NCI-H2029 (cell line): ENCODE measurements around the gene UCHL5.
A peak's percentile ranks its signal among the peaks of the same experiment; 100 is the strongest.

Experiments used
- DNase-seq: peaks from one replicate; lab custom pipeline; 2025; lab: John Stamatoyannopoulos, UW

Gene UCHL5, protein sequence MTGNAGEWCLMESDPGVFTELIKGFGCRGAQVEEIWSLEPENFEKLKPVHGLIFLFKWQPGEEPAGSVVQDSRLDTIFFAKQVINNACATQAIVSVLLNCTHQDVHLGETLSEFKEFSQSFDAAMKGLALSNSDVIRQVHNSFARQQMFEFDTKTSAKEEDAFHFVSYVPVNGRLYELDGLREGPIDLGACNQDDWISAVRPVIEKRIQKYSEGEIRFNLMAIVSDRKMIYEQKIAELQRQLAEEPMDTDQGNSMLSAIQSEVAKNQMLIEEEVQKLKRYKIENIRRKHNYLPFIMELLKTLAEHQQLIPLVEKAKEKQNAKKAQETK

DNA sequence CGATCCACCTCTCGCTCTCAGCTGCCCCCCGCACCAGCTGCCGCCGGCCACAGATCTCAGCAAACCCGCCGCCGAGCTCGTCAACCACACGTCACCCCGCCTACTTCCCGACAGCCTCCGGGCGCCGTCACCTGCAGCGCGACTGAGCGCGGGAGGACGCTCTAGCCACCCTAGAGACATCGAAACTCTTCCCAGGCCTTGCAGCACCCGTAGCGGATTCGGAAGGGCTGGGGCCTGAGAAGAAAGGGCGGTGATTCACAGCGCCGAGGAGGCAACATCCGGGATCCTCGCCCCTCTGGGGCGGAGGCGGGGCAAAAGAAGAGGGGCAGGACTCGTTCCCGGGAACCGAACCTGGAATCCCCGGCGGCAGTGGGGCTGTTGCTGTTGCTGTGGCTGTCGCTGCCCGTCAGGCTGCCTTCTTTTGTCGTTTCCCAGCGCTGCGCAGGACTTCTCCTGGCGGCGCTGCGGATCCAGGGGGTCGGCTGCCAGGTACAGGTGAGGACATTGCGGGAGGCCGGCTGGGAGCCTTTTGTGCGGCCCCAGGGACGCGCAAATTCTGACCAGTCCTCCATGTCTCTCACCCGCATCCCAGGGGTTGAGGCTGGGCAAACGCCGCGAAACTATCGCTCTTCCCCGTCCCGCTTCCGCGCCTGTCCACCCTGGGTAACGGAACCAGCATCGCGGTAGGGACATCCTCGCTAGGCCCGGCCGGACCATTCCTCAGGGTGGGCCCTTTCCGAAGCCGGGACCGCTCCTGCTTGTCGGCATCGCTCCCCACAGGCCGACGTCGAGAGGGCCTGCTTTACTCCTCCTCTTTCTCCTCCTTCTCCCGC lies at the start of gene UCHL5, which contains the start of gene RO60:
TSS of gene UCHL5 (minus strand) at position 79 of the 833 bp plus-strand sequence. CDS start 100 bp downstream, outside the sequence.
TSS of gene RO60 (plus strand) at position 331 of the 833 bp plus-strand sequence. CDS start 9,443 bp downstream, outside the sequence.
- peak; percentile 96 for DNase-seq

DNA sequence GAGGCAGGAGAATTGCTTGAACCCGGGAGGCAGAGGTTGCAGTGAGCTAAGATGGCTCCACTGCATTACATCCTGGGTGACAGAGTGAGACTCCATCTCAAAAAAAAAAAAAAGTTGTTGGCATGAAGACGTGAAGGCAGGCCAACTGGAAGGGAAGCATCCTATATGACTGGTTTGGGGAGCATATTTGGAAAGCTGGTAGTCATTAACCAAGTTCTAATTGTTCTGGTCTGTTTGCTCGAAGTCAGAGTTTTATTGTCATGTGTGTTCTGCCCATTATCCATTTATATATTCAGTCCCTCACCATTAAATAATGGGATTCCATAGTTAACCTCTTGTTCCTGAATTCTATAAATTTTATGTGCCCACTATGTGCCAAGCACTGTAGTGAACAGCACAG lies 49.3 kb upstream of the UCHL5 start:
- DNase-seq = no peak

DNA sequence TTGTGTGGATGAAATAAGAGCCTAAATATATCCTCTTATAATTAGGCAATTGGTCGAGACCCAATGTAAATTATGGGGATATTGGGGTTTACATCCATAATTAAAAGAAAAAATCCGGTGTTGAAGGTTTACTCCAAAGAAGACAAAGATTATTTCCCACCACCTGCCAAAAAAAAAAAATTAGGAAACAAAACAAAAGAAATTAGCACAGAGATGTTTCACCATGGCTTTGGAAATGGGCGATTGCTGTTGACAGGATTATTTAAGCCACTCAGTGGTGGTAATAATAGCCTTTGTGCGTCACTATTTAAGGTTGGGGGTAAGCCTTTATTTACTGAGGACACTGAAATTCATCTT lies 46.6 kb upstream of the UCHL5 start:
- no peak for DNase-seq

DNA sequence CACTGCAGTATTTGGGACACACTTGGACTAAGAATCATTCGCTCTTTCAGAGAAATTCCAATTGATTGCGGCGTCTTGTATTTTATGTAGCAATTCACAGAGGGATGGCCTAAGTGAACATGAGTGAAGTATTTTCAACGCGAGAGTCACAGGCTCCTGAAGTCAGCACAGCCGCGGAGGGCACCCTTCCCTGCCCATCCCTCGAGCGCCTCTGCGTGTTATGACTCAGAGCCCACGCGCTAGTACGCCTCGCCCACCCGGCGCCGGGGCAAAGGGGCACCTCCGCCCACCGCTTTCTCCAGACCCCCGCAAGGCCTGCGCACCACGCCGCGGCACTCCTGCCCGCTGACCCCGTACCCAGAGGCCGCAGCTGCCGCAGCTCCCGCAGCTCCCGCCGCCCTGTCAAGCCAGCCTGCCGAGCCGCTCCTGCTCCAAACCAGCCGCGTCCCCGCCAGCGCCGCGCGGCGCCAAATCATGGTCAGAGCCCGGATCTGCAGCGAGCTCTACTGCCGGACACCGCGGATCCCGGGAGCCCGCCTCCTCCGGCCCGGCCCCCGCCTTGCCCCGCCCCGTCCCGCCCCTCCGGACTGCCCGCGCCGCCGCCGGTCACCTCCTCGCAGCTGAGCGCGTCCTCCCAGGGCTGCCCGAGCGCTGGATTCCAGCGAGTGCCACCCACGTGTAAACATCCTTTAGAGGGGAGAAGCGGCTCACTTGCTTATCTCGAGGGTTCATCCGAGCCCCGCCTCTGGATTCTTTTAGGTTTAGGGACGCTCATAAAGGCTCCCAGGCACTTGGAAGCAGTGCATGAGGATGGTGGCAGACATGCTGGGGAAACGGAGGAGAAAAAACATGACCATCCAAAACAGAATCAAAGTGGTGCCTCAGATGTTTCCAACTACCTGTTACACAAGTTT lies 46.0 kb upstream of the UCHL5 start, which contains the start of gene GLRX2:
TSS of gene GLRX2 (minus strand) at position 508 of the 914 bp plus-strand sequence. CDS start at position 476, 32 bp downstream.
- peak; percentile 65 for DNase-seq

DNA sequence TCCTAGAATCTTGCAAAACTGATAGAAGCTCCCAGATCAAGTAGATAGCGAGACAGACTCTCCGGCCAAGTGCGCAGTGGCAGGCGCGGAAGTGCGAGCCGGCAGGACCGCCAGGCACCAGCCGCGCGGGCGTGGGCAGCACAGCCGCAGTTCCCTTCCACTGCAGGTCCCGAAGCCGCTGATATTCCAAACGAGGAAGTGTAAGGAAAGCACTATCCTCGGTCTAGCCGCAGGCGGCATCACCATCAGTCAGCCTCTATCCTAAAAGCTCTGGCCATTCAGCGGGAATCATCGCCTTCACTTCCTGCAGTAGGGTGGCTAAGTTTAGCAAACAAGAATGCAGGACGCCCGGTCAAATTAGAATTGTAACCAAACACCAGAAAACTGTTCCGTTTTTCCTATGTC lies 45.3 kb upstream of the UCHL5 start:
- peak; percentile 9 for DNase-seq

DNA sequence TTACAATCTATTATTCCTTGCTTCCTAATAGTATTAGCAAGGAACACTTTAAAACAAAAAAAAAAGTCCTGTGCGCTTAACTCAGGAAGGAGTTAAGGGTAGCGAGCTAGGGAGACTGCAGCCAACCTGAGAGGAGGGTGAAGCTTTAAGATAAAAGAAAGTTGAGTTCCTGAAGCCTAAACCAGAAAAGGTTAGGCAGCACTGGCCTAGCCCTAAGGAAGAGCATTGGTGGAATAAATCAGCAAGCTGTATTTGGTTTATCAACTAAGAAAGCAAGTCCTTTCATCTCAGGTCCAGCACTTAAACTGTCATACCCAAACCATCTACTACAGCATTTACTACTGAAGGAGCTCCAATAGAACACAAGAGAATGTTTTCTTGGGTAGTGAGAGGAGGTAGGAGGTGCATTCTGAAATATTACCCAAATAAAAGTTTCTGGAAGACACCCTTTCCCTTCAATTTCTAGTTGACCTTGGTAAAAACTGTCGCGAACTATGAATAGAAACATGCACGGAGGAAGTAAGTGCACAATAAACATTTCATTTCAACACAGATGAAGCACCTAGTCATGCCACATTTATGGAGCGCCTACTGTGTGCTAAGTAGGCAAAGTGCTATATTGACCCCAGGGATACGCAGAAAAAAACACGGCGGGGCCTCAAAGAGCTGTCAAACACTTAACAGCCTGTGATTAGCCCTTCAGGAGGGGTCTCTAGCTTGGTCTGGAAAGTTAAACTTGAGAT lies 44.8 kb upstream of the UCHL5 start:
- no peak for DNase-seq

DNA sequence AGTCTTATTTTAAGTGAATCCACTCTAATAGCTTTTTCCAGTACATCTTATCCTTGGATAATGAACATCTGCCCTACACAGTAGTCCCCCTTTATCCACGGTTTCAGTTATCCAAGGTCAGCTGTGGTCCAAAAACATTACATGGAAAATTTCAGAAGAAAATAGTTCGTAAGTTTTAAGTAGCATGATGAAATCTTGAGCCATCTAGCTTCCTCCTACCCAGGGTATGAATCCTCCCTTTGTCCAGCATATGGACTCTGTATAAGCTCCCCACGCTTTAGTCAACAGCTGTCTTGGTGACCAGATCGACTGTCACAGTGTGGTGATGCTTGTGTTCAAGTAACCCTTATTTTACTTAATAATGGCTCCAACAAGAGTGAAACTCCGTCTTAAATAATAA lies 43.5 kb upstream of the UCHL5 start:
- no peak for DNase-seq

DNA sequence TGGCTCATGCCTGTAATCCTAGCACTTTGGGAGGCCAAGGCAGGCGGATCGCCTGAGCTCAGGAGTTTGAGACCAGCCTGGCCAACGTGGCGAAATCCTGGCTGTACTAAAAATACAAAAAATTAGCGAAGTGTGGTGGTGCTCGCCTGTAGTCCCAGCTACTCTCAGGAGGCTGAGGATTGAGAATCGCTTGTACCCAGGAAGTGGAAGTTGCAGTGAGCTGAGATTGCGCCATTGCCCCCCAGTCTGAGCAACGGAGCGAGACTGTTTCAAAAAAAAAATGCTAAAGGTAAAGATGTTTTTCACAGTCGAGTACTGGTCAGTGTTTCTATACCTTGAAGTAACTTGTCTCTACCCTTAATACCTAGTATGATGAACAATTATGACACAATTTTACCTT lies 35.0 kb upstream of the UCHL5 start:
- no peak for DNase-seq

DNA sequence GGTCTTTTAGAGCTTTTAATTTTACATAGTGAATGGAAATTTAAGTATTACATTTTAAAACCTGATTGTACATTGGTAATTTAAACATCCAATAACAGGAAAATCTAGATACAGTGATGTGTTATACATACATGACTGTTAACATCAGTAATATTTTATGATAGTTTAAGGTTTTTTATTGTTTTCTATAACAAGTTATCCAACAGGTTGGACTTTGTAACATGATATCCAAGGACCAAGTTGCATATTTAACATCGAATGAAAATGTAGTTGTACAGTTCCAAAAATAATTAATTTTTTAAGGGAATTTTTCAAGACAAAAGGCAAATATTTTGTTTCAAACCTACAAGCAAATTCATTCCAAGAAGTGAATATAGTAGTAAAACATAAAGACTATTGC lies 31.7 kb upstream of the UCHL5 start:
- DNase-seq = no peak

DNA sequence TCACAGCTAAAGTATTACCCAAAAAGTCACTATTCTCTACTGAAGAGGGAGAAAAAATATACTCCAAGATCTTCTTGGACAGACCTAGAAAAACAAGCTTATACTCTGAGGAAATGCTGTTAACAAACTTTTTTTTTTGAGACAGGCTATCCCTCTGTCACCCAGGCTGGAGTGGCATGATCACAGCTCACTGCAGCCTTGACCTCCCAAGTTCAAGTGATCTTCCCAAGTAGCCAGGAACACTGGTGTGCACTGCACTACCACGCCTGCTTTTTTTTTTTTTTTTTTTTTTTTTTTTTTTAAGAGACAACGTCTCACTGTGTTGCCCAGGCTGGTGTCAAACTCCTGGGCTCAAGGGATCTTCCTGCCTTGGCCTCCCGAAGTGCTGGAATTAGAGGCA lies 28.7 kb upstream of the UCHL5 start:
- no peak for DNase-seq

DNA sequence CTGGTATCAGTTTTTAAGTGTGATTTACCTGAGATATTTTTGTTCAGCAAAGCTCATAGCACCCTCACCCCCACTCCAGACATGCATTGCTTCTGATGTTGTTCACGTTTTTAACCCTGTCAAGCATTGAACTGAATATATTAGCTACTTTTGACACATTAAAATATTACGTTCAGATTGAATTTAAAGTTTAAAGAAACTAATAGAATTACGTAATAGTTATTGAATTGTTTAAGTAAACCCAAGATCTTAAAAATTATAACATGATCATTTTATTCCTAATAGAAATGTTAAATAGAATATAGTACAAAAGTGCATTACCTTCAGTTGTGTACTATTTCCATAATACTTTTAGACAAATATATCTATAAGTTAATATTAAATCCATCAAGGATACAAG lies 27.2 kb upstream of the UCHL5 start:
- DNase-seq = no peak

DNA sequence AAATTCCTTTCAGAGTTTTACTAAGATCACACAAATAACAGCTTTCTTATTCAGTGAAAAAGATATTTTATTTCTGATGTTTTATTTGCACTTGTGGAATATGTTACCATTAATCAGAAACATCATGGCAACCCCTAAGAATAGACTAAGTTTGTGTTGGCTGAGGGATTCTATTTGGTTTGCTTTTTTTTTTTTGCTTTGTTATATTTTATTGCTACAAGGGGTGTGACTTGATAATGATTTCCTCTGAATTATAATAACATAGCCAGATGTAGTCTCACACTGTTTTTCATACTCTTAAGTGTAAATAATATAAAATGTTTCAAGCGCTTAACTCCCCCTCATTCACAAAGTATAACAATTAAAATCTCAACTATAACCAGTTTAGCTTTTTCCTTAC lies 26.1 kb upstream of the UCHL5 start:
- DNase-seq = no peak

DNA sequence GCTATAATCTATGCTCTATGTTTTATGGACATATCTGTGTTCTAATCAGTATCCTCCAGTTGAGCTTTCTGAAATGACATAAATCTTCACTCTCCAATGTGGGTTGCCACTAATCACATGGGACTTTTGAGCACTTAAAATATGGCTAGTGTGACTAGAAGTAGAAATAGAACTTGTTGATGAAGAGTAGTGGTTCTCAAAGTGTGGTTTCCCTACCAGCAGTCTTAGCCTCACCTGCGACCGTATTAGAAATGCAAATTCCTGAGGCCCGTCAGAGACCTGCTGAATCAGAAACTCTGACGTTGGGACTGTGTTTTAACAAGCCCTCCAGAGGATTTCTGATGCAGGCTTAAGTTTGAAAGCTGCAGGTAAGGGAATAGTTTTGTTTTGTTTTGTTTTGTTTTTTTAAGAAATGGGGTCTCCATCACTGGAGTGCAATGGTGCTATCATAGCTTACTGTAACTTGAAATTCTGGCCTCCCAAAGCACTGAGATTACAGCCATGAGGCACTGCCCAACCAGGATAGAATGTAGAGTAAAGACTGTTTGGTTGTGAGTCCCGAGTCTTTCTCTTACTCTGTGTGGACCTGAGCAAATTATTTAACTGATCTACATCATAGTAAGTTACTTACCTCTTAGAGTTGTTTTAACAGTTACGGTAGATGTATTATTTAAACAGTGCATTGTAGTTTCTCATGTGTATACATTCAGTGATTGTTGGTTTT lies 24.4 kb upstream of the UCHL5 start:
- DNase-seq = no peak

DNA sequence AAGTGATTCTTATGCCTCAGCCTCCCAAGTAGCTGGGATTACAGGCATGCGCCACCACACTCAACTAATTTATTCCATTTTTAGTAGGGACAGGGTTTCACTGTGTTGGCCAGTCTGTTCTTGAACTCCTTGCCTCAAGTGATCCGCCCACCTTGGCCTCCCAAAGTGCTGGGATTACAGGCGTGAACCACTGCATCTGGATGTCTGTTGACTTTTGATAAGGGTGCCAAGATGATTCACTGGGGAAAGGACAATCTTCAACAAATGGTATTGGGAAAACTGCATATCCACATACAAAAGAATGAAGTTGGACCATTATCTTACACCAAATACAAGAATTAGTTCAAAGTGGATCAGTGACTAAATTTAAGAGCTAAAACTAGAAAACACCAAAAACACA lies 20.0 kb upstream of the UCHL5 start:
- no peak for DNase-seq

DNA sequence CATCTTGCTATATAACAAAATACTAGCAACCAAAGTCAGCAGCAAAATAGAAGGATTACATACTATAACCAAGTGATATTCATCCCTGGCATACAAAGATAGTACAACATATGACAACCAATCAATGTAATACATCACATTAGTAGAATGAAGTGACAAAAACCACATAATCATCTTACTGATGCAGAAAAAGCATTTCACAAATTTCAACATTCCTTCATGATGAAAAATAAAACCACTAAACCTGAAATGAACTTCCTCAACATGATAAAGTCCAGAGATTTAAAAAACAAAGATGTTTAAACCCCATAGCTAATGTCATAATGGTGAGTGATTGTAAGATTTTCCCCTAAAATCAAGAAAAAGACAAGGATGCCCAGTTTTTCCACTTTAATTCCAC lies 18.8 kb upstream of the UCHL5 start:
- no peak for DNase-seq

DNA sequence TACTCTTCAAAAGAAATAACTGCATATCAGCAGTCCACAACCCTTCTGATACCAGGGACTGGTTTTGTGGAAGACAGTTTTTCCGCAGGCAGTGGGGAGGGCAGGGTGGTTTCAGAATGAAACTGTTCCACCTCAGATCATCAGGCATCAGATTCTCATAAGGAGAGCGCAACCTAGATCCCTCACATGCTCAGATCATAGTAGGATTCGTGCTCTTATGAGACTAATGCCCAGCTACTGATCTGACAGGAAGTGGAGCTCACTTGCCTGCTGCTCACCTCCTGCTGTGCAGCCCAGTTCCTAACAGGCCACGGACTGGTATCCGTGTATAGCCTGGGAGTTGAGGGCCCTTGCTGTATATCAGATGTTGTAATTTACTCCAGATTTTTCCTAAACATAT lies 11.8 kb upstream of the UCHL5 start:
- DNase-seq = peak; percentile 40

DNA sequence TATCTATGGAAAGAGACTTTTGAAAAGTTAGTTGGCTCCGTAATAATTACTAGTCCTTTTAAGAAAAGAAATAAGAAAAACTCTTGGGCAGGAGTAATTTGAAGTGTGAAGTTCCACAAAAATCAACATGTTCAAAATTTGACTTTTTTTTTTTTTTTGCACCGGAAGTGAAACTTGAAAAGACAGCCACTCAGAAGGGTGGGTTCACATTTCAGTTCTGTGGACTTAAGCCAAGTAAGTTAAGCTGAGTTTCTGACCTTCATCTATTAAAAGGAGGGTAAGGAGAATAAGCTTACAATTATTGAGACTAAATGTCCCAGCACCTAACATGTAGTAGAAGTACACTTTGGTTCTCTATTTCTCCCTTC lies 11.2 kb upstream of the UCHL5 start:
- DNase-seq = no peak

DNA sequence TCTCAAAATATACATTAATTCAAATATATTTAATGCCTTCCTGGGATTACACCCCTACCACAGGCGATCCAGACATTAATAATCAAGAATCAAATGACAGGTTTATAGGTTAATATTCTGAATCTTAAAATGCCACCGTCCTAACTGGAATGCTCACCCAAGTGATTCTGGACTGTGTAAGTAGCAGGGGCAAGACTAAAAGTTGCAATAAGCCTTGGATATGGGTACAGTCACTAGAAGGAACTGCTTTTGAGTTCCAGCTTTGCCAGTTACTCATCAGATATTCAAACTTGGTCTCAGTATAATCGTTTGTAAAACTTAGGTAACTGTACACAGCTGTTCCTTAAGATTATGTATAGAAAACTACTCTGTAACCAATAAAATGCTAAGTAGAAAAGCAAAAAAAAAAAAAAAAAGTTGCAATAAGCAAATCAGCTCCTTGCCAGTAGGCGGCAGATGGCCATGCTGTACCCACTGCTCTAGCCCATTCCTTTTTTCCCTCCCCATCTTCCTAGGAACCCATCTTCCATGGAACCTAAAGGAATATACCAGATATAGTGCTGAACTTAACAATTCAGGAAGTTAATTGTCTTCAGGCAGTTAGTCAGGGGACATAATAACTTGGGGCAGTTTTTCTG lies 10.7 kb upstream of the UCHL5 start:
- no peak for DNase-seq

DNA sequence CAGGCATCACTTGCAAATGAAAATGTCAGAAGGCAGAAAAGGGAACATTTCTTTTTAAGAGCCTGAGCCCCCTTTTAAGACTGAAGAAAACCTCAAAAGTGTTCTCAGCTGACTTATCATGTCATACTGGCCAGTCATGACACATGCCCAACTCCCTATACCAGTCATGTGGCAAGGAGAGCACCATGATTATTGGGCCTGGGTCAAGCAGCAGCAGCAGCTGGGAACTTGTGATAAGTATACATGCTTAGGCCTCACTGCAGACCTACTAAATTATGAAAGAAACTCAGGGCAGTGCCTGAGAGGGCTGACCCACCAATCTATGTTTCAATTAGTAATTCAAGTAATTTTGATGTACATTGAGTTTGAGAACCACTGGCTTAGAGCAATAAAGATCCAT lies 8.9 kb upstream of the UCHL5 start:
- no peak for DNase-seq

DNA sequence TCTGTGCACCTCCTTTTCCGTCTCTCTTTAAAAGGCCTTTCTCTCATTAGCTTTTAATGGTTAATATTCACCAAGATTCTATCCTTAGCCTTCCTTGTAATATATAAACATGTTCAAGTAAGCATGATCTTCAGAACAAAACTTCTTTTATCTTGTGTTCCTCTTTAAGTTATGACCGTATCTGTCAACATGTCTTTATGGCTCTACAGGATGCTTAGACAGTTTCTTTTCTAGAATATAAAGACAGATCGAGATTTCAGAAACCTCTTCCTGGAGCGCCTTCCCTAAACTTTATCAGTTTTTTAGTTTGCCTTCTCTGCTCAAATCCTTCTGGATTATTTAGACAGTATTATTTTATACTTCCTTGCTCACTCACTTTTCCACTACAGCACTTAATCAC lies 7.4 kb upstream of the UCHL5 start:
- DNase-seq = no peak
